ENCODE measurements around the gene STC2.

Gene STC2

GRCh38 chr5:173329491-173330337, 1.5 kb upstream of the STC2 start:
- Histone ChIP-seq H3K9me3 (ENCODE audit: control insufficient read depth, low read length) (no peaks in the 10 kb centered on the region), H3K27me3 (ENCODE audit: control insufficient read depth, insufficient read depth, low read length) (no peaks in the 10 kb centered on the region), H3K79me2 (no peaks in the 10 kb centered on the region), H2AFZ (peak overlapping the region; percentile 48), H3K4me1 (no peaks in the 10 kb centered on the region), H3K4me3 (ENCODE audit: low read depth, low read length) (peak overlapping the region; percentile 36), H3K9ac (no peak overlapping the region), H3K4me2 (ENCODE audit: low read length) (peak overlapping the region; percentile 80), H3K36me3 (ENCODE audit: control insufficient read depth, insufficient read depth, low read length) (no peaks in the 10 kb centered on the region), H3K27ac (no peak overlapping the region)
- TF ChIP-seq, protein P1, sequence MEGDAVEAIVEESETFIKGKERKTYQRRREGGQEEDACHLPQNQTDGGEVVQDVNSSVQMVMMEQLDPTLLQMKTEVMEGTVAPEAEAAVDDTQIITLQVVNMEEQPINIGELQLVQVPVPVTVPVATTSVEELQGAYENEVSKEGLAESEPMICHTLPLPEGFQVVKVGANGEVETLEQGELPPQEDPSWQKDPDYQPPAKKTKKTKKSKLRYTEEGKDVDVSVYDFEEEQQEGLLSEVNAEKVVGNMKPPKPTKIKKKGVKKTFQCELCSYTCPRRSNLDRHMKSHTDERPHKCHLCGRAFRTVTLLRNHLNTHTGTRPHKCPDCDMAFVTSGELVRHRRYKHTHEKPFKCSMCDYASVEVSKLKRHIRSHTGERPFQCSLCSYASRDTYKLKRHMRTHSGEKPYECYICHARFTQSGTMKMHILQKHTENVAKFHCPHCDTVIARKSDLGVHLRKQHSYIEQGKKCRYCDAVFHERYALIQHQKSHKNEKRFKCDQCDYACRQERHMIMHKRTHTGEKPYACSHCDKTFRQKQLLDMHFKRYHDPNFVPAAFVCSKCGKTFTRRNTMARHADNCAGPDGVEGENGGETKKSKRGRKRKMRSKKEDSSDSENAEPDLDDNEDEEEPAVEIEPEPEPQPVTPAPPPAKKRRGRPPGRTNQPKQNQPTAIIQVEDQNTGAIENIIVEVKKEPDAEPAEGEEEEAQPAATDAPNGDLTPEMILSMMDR (IDR thresholded peaks at IDR 0.05): no peak

GRCh38 chr5:173328844-173329490, 753 bp upstream of the STC2 start:
- no peak overlapping the region for H3K9ac ChIP-seq
- peak overlapping the region; percentile 54 for H3K27ac ChIP-seq
- H3K4me3 ChIP-seq (ENCODE audit: low read depth, low read length): peak overlapping the region; percentile 36
- TF ChIP-seq, protein P1 (IDR thresholded peaks at IDR 0.05): no peak
- H3K9me3 ChIP-seq (ENCODE audit: control insufficient read depth, low read length): no peaks in the 10 kb centered on the region
- H3K36me3 ChIP-seq (ENCODE audit: control insufficient read depth, insufficient read depth, low read length): no peaks in the 10 kb centered on the region
- H2AFZ ChIP-seq: peak overlapping the region; percentile 48
- no peaks in the 10 kb centered on the region for H3K4me1 ChIP-seq
- peak overlapping the region; percentile 80 for H3K4me2 ChIP-seq (ENCODE audit: low read length)
- H3K79me2 ChIP-seq: no peaks in the 10 kb centered on the region
- no peaks in the 10 kb centered on the region for H3K27me3 ChIP-seq (ENCODE audit: control insufficient read depth, insufficient read depth, low read length)

DNA sequence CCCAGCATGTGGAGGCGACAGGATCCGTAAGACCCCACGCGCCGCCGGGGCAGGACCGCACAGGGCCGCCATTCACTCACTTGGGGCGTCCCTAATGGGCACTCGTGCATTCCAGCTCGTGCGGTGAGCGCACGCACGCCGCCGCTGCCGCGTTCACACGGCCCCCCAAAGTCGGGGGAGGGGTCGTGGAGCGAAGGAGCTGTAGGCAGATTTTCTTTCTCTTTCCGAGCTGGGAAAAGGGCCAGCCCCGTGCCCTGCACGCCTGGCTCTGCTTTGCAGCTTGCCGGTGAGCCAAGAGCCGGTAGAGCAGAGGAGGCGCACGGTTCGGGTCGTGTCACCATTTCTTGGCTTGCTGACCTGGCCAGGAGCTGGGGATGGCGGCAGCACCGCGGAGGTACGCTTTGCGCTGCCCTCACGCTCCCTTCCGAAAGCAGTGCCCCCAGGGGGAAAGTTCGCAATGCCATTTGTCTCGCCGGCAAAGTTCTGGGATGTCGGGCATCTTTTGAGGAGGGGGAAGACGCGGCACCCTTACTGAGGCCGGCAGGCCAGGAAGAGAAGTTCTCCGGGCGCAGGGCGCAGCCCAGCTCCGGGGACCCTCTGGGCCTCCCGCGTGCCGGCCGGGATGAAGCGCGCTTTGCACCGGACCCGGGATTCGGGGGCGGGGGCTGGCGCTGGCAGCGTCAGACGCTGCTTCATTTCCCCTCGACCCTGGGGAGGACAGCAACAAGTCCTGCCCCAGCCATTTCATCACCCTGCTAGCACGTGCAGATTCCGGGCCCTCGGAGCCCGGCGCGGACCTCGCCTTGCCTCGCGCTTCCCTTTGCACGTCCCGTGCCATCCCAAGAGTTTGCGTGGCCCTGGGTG, 898 bp downstream of the STC2 start:
- Histone ChIP-seq H2AFZ (no peak overlapping the region), H3K9me3 (ENCODE audit: control insufficient read depth, low read length) (no peaks in the 10 kb centered on the region), H3K36me3 (ENCODE audit: control insufficient read depth, insufficient read depth, low read length) (no peaks in the 10 kb centered on the region), H3K4me2 (ENCODE audit: low read length) (peak overlapping the region; percentile 80), H3K79me2 (no peaks in the 10 kb centered on the region), H3K4me1 (no peaks in the 10 kb centered on the region), H3K27ac (peak overlapping the region; percentile 54), H3K4me3 (ENCODE audit: low read depth, low read length) (peak overlapping the region; percentile 36), H3K9ac (no peak overlapping the region), H3K27me3 (ENCODE audit: control insufficient read depth, insufficient read depth, low read length) (no peaks in the 10 kb centered on the region)
- TF ChIP-seq, protein P1 (IDR thresholded peaks at IDR 0.05): no peak

DNA sequence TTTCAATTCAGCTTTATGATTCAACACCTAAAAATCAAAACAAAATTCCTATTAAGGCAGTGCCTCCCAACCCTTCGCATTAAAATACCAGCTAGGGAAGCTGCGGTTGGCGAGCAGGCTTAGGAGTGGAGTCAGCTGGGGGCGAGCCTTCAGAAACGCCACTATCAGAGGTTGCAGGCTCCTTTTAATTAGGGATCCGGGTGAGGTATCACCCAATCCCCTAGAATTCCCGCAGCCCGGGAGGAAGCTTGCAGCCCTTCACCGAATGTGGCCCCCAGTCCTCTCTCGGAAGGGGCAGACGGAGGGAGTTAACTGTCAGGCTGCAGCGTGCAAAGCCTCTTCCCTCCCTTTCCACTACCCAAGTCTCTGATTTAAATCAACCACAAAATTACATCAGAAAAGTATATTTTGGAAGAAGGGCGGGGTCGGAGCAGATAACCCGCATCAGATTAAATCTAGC, 1.7 kb downstream of the STC2 start:
- no peak overlapping the region for H3K9ac ChIP-seq
- TF ChIP-seq, protein P1 (IDR thresholded peaks at IDR 0.05): no peak
- no peaks in the 10 kb centered on the region for H3K9me3 ChIP-seq (ENCODE audit: control insufficient read depth, low read length)
- no peaks in the 10 kb centered on the region for H3K79me2 ChIP-seq
- H3K4me1 ChIP-seq: no peaks in the 10 kb centered on the region
- no peak overlapping the region for H2AFZ ChIP-seq
- H3K27ac ChIP-seq: peak overlapping the region; percentile 11
- H3K4me2 ChIP-seq (ENCODE audit: low read length): no peak overlapping the region
- no peaks in the 10 kb centered on the region for H3K36me3 ChIP-seq (ENCODE audit: control insufficient read depth, insufficient read depth, low read length)
- H3K27me3 ChIP-seq (ENCODE audit: control insufficient read depth, insufficient read depth, low read length): no peaks in the 10 kb centered on the region
- H3K4me3 ChIP-seq (ENCODE audit: low read depth, low read length): peak overlapping the region; percentile 36

All from parathyroid adenoma (tissue), 2 donors.